GM12874 (cell line): ENCODE data around the gene ADGRV1.

Experiments used
- TF ChIP-seq, protein P1 (sequence below): IDR thresholded peaks from 2 replicates; pipeline ENCODE4 v1.5.1; 2011; ENCODE audit warnings: low read depth, mild to moderate bottlenecking, control low read depth, low read length, moderate library complexity; ENCODE audit not compliant: insufficient read depth

ADGRV1 gene

DNA sequence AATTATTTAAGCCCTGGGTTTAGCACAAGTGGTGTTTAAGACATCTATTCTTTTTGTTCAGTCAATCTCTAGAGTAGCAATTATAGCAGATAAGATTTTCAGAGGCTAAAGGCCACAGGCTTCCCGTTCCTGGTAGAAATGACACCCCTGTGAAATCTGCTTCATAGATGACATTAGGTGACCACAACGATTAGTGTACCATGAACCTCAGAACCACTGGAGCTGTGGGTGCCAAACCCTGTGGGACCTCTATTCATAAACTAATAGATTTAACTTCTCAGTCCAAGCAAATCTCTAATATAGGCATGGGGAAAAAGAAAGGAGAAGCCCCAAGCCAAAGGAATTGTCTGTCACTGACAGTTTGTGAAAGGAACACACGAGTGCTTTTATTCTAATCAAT is 617.1 kb downstream of the ADGRV1 start:
- TF ChIP-seq, protein P1, sequence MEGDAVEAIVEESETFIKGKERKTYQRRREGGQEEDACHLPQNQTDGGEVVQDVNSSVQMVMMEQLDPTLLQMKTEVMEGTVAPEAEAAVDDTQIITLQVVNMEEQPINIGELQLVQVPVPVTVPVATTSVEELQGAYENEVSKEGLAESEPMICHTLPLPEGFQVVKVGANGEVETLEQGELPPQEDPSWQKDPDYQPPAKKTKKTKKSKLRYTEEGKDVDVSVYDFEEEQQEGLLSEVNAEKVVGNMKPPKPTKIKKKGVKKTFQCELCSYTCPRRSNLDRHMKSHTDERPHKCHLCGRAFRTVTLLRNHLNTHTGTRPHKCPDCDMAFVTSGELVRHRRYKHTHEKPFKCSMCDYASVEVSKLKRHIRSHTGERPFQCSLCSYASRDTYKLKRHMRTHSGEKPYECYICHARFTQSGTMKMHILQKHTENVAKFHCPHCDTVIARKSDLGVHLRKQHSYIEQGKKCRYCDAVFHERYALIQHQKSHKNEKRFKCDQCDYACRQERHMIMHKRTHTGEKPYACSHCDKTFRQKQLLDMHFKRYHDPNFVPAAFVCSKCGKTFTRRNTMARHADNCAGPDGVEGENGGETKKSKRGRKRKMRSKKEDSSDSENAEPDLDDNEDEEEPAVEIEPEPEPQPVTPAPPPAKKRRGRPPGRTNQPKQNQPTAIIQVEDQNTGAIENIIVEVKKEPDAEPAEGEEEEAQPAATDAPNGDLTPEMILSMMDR, result no peak

DNA sequence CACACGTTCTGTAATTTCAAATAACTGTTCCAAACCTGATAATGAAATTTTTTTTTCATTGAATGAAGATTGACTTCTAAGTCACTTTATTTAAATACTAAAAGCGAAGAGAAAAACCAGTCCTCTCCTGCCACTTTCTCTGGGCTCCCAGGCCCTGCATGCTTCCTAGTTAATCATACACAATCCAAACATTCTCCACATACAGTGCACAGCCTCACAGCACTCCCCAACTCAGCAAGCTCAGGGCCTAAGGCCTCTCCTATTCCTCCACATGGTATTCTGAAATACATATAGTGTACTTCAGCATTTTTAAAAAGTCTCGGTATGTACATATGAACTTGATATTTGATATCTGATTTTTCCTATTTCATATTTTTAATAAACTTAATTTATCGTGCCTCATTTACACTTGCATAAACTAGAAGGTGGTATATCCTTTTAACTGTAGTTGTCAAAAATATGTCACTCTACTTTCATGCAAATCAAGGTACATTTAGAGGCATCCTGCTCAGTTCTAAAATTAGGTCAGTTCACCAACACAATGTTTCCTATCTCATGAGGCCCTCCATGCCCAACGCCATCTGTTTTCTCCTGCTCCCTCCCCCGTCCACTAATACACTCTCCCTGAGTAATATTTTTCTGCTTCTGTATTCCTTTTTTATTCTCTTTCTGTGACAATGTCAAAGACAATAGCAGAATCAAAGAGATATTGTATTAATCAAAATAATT is 617.9 kb downstream of the ADGRV1 start:
- TF ChIP-seq, protein P1, result no peak

DNA sequence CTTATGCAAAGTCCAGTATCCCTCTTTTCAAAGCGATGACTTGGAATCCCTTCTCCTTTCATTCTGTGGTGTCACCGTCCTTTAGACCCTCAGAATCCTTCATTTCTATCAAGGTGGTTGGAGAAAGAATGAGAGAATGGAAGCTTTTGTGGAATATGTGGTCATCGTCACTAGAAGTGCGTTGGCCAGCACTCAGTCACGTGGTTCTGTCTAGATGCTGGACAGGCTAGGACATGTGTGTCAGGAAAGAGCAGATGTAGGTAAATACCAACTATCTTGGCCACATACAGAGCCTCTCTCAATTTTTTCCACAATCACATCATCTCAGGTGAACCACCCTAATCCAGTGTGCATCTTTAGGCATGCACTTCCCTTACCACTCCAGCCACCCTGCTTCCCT is 618.5 kb downstream of the ADGRV1 start:
- TF ChIP-seq, protein P1, result no peak

DNA sequence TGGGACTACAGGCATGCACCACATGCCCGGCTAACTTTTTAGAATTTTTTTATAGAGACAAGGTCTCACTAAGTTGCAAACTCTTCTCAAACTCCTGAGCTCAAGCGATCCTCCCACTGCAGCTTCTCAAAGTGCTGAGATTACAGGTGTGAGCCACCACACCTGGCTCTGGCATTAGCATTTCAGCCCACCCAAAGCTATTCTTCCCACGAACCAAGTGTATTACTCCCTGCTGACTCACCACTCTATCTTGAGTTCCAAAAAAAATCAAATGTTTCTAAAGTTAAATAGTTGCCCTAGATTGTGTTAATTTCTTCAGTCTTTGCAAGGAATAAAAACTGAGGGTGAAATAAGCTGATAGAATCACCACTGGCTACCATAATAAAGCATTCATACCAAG is 619.0 kb downstream of the ADGRV1 start:
- TF ChIP-seq, protein P1, result no peak

DNA sequence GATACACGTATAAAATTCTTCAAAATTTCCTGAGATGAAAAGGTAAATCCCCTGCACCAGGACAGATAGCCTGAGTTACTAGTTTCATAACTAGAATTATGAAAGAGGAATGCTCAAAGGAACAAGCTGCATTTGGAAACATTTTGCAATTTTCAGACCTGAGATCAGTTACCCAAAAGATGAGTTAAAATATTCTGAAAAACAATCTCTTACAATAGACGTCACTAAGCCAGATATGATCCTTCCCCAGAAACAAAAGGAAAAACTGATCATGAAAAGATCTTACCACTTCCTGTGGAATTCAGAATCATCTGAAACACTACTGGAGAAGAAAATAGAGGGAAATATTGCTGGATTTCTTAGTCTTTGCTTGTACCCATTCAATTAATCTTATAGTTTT is 619.9 kb downstream of the ADGRV1 start:
- TF ChIP-seq, protein P1, result no peak

DNA sequence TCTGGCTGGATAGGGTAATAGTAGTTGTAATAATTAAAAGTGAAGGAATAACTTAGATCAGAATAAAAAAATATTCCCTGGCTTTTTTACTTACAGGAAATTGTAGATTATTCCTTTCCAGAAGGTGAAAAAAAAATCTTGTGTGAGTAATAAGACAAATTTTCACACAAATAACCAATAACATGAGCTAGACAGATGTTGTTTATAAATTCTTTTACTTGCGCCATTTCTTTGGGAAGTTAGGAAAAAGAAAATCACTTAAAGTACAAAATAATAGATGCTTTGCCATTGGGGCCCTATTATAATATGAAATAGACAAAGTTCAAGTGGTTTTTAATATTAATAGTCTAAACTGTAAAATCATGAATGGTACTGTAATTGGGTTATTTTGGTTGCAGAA is 620.4 kb downstream of the ADGRV1 start:
- TF ChIP-seq, protein P1, result no peak

DNA sequence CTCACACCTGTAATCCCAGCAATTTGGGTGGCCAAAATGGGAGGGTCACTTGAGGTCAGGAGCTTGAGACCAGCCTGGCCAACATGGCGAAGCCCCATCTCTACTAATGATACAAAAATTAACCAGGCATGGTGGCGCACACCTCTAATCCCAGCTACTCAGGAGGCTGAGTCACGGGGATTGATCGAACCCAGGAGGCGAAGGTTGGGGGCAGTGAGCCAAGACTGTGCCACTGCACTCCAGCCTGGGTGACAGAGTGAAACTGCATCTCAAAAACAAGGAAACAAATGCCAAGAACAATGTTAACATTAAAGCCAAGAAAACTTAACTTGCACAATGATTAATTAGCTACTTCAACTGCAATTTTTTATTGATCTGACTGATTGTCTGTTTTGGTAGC is 621.9 kb downstream of the ADGRV1 start:
- TF ChIP-seq, protein P1, result no peak
